Vagina (tissue), 2 donors: ENCODE data around the gene RHOA.

Source experiments
- POLR2AphosphoS5 ChIP-seq, 2 donors: sonication (generic); formaldehyde crosslinking; IDR thresholded peaks; one replicate each; pipeline ENCODE4 v1.9.0; 2017; ENCODE audit warnings: antibody characterized with exemption in 2 of 2, mild to moderate bottlenecking in 2 of 2, low read depth in 1 of 2; ENCODE audit not compliant: insufficient read depth in 1 of 2
- TF ChIP-seq, protein P1 (sequence below), 3 experiments: fragments of 450-650 bp in 2 of 3; fragments of 200-600 bp in 1 of 3; sonication (generic) in 1 of 3; IDR thresholded peaks; one replicate each; pipeline ENCODE4 v1.5.1; 2017 to 2019; ENCODE audit warnings: antibody characterized with exemption in 3 of 3, mild to moderate bottlenecking in 2 of 3, moderate library complexity in 2 of 3

DNA sequence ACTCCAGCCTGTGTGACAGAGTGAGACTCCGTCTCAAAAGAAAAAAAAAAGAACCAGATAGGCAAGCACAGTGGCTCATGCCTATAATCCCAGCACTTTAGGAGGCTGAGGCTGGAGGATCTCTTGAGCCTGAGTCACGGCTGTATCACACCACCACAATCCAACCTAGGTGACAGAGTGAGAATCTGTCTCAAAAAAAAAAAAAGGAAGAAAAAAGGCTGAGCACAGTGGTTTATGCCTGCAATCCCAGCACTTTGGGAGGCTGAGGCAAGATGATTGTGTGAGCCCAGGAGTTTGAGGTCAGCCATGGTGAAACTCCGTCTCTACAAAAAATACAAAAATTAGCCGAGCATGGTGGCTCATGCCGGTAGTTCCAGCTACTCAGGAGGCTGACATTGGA is 23.0 kb upstream of the RHOA start:
- TF ChIP-seq, protein P1, sequence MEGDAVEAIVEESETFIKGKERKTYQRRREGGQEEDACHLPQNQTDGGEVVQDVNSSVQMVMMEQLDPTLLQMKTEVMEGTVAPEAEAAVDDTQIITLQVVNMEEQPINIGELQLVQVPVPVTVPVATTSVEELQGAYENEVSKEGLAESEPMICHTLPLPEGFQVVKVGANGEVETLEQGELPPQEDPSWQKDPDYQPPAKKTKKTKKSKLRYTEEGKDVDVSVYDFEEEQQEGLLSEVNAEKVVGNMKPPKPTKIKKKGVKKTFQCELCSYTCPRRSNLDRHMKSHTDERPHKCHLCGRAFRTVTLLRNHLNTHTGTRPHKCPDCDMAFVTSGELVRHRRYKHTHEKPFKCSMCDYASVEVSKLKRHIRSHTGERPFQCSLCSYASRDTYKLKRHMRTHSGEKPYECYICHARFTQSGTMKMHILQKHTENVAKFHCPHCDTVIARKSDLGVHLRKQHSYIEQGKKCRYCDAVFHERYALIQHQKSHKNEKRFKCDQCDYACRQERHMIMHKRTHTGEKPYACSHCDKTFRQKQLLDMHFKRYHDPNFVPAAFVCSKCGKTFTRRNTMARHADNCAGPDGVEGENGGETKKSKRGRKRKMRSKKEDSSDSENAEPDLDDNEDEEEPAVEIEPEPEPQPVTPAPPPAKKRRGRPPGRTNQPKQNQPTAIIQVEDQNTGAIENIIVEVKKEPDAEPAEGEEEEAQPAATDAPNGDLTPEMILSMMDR (IDR thresholded peaks at IDR 0.05), result no peak
- no peak for TF ChIP-seq POLR2AphosphoS5 (IDR thresholded peaks at IDR 0.05; ENCODE audit: insufficient read depth in 1 of 2, low read depth in 1 of 2)
